NCI-H2227 treated with DMSO at 0.1 percent for 48 hours (cell line): ENCODE results near the gene PKD1L1.
"Not testable (repeated sequence)": the region's sequence is repeated elsewhere in the genome, so short reads cannot be mapped to it uniquely, and the experiment has no call there.

Experiments used
- DNase-seq: peaks from one replicate; lab custom pipeline; 2025; lab: John Stamatoyannopoulos, UW

PKD1L1 gene

DNA sequence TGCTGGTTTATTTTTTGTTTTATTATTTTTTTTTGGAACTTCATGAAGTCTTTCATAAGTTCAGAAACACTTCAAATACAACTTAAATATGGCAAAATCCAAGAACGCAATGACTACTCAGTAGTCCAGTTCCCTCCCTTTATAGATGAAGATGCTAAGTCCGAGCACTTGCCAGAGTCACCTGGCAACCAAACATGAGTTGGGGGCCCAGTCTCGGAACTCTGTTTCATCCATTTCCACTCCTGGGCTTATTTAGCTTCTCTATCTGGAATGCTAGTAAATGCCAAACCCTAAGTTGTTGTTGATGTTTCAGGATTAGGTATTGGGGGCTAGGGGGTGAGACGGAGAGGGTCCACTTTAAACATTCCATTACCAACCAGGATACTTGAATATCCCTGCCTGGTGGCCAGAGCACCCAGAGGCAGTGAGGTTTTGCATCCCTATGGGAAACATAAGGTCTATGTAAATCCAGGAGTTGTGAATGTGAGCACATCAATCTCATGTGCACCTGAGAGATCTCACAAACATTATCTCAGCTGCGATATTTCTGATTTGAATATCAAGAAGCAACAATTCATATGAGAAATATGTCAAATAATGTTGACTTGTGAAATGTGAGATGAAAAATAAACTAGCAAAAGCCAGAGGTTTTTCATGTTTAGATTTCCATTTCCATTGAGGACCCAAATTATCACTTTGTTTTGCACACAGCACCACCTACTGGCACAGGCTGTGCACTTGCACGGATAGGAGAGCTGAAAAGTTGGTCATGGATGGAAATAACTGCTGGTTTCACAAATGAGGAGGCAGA lies 129.3 kb downstream of the PKD1L1 start:
- no peak for DNase-seq

DNA sequence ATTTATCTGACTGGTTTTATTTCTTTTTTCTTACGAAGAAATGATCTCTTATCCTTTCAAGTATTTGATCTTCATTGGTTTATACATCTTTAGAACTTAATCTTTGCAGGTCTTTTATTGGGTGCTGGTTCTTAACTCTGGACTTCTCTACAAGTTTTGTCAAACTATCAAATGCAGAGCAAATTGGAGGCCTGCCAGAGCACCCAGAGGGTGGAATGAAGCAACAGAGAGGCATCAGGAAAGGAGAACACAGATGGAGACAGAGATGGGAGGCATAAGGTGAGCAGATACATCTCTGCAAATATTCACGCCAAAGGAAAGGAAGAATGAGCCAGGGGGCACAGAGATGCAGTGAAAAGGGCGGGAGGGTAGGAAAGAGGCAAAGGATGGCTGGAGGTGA lies 130.3 kb downstream of the PKD1L1 start:
- DNase-seq: no peak

DNA sequence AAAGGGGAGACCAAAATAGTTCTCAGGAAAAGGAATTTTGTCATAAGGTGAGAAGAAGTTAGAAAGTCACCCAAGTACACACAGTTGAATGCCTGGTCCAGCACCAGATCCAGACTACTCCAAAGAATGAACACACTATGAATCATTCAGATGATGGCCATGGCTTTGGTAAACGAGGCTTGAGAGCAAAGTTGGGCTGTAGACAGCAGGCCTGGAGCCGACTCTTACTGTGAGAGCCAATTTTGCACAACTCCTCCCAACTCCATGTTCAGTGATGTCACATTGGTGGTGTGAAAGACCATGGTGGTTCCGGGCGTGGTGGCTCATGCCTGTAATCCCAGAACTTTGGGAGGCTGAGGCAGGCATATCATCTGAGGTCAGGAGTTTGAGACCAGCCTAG lies 131.6 kb downstream of the PKD1L1 start:
- DNase-seq: no peak

DNA sequence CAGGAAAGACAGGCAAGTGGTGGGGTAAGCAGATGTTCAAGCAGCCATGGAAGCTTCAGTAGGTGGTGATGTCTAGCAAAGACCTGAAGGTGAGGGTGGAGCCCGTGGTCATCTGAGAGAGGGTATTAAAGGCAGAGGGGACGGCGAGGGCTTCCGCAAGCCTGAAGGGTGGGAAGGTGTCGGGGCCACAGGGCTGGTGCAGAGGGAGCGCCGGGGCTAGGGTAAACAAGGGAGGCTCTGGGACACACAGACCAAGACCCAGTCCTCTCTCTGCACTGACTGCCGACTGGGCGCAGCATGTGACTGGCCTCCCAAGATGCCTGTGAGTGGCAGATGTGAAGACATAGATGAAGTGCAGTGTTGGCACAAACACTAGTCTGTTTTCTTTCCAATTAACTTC lies 132.4 kb downstream of the PKD1L1 start:
- DNase-seq: no peak

DNA sequence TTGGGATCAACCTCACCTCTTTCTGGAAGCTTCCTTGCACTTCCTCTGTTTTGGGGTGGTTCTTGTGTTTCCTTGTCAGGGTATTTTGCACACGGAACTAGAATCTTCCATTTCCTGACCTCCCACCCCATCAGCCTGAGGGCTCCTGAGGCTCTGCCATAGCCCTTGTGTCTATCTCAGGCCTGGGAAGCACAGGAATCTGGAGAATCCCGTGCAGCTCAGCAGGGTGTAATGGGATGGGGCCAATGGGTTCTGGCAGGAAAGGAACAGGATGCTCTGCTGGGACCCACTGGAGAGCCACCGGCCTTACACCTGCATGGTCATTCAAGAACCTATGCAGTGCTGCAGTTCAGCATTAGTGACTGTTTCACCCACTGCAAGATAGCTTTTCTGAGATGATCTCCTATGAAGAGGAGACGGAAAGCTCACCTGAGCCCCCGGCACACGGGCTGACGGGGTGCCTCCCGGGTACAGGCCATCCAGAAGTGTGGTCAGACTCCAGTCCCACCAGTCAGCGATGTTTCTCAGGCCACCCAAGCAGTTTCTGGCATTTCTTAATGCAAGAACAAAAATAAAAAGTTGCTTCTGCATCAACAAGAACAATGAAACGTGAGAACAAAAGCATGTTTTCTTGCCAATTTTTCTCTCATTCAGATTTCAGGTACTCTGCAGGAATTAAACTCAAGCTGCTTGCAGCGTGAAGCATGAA lies 133.2 kb downstream of the PKD1L1 start:
- DNase-seq: no peak

DNA sequence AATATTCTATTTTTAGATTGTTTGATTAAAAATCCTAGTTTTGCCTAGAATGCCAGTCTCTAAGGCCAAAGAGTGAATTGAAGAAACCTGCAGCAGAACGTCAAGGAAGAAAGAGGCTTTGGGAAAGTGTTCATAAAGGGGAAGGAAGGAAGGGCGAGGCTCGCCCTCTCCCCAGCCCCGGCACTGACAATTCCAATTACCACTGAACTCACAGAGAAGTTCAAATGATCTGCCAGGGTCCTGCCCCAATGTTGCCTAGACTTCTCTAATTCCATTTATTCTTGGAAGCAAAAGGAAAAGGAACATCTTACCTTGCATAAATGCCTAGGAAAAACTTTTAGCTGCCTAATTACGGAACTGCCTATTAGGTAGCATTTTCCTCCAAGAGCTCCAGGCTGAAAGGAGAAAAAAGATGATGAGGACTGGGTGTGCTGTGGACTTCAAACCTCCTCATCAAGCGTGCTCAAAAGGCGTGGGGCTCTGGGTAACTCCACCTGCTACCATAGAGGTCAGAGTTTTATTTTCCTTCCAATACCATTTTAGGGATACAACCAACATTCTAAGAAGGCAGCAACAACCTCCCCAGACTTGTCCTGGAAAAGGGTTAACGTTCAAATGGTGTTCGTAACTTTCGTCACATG lies 134.5 kb downstream of the PKD1L1 start:
- DNase-seq: no peak

DNA sequence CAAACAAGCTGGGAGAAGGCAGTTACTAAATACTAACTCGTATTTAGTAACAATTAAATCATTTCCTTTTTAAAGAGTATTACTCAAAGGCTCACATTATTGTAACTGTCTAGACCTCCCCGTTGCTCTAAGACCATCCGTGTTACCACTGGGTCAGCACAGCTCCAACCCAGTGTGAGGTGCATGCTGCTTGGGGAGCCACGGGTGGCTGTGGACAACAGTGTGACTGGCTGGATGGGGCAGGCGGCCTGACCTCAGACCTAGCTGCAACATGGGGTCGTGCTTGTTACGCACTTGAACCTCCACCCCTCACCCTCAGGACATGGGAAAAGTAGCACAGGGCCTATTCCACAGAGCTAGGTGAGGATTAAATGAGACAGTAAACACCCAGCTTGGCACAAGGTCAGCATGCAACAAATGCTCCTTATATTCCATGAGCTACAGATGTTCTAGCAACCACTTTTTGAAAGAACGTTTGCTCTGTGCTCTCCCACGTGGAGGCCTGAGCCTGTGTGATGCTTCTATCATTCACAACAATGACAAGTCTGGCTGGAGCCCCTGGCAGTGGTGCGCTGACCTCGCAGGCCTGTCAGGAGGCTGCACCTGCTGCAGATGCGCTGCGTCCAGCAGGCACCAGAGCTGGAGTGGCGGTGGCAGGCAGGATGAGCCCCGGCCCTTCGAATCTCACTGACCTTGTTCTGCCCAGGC lies 135.7 kb downstream of the PKD1L1 start:
- DNase-seq: no peak

DNA sequence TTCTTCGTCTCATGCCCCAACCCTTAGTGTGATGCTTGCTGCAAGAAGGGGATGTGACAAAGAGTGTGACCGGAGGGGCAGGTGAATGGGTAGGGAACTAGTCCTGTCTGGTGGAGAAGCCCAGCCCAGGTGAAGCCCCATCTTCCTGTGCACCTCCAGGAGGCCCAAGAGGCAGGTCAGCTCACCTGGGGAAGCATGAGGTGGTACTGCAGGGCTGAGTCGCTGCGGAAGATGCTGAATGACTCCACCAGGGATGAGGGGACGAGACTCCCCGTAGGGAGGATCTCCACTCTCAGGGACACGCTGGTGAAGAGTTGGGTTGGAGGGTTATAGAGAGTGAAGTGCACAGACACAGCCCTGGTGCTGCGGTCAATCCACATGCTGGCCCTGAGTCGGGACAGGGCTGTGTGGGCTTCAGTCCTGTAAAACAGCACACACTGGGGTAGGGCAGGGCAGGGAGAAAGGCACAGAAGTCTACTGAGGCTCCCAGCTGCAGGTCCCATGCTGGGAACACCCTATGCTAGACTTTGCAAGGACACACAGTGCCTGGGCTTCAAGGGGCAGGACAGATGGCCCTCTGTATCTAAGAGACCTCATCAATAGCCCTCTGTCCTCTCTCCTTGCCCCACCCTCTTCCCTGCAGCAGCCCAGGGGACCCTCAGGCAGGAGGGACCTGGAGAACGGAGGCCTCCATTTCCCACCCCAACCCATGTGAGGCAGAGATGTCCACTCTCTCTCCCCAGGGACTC lies 136.5 kb downstream of the PKD1L1 start:
- no peak for DNase-seq

DNA sequence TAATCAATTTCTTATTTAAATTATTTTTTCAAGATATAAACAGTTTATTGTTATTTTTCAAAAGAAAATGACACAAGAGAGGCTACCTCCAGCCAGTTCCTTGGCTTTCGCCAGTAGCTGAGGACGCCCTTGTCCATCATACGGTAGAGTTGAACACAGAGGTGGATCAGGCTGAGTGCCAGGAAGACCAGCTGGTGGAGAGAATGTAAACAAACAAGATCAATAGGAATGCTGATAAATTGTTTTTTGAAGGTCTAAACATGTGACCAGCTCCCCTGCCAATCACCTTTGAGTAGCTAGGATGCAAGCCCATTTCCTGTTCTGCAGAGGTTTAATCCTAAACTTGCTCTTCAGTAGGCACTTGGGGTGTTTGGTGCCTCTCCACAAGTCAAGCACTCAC lies 138.9 kb downstream of the PKD1L1 start:
- DNase-seq: no peak

DNA sequence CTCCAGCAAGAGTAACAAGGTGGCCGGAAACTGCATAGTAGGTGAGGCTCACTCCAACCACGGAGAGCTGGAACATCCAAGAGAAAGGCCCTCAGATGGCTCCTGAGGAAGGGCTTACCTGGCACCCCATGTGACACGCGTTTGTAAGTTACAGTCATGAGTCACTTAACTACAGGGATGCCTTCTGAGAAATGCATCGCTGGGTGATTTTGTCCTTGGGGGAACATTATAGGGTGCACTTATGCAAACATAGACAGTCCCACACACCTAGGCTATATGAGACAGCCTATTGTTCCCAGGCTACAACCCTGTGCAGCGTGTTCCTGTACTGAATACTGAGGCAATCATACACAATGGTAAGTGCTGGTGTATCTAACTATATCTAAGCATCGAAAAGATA lies 139.9 kb downstream of the PKD1L1 start:
- no peak for DNase-seq

DNA sequence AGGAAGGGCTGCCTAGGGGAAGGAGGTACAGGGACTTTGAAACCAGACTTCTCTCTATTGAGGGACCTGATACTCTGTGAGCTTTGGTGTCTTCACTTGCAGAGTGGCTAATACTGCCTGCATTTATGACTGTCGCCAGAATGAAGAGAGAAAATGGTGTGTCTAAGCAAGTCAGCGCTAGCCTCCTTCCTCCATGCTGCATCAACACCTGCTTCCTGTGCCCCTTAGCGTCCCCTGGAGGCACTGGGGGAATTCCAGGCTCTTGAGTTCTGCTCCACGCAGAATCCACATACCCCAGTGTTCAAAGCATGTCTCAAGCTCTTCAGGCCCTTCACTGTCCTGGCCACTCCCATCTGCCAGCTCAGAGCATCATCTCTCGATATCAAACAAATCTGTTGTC lies 140.5 kb downstream of the PKD1L1 start:
- DNase-seq: no peak

DNA sequence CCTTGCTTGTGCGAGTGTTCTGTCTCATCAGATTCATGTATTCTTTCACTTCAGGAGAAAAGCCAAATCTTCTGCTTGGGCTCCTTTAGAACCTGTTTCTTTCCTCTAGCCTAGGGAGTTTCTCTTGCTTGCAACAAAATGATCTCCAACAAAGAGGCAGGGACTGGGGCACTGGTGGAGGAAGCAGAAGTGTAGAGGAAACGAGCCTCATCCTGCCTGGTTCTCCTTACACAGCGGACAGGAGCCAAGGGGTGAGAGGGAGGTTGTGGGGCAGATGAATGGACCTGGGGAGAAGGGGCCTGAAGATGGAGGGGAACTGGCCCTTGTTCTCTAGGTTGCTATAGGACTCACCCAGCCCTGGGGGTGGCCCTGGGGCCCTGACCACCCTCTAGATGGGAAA lies 141.1 kb downstream of the PKD1L1 start:
- no peak for DNase-seq

DNA sequence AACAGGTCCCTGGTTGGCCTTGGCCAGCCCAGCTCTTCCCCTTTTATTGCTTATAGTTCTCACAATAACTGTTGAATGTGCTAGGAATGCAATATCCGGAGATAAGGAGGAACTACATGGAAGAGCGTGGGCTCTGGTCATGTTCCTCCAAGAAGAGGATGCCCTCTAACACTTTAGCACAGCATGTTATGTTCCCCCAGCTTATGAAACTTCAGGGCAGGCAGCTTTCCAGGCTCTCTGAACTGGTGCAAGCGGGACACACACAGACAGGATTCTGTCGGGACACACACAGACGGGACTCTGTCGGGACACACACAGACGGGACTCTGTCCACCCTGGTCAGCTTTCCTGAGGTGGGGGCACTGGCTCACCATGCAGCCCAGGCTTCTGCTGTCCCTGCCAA lies 141.6 kb downstream of the PKD1L1 start:
- DNase-seq: no peak

DNA sequence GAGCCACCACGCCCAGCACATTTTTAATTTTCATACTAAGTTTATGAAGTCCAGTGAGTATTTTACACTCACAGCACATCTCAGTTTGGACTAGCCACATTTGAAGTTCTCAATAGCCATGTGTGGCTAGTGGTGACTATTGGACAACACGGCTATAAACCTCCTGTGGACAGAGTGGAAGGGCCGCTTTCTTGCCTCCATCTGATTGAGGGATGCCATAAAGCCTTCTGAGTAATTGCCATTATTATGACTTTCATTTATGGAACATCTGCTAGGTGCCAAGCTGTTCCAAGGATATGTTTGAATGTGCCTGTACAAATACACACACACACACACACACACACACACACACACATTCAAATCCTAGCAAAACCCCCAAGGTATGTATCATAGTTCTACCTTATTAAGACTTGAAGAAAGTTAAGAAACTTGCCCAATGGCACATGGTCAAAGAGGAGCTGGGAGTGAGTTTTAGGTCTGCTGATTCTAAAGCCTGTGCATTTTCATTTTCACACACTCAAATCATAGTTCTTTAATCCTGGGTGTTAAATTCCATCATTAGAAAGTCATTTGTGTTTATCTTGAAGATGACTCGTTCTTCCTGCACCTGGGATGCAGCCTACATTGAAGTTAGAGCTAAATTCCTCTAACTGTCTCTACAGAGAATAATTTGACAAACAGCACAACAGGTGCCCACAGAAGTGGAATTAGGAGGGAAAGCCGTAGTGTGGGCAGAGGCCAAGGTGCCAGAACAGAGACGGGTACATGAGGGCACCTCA lies 143.3 kb downstream of the PKD1L1 start:
- DNase-seq: no peak

DNA sequence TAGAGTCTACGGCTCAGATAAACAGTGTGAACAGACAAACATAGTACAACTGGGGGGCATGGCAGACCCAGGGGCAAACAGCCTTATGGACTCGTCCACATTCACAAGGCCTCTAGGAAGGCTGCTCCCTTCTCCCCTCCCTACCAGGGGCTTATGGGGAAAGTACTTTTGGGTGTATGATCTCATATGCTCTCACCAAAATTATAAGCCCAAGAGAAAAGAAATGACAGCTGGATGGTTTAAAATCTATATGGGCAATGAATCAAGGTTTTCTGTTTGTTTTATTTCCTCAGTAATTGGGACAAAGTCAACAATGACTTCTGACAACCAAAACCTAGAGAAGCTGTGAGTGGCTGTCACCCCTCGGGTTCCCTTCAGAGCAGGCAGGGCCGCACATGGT lies 144.4 kb downstream of the PKD1L1 start:
- no peak for DNase-seq

DNA sequence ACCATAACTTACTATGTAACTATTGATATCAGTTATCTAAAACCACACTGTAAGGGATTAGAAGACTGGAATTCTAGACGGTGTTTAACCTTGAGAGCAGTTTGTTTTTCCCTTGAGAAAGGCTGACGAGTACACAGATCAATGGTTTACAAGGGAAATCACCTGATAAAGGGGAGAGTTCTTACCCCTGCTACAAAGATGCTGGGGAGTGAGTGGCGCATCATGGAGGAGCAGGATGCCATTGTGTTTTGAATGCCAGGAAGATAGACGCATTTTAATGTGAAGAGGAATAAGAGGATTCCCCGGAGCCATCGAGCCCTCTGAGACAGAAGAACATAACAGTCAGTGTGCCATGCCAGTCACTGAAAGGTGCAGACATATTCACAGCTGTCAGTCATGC lies 145.2 kb downstream of the PKD1L1 start:
- no peak for DNase-seq

DNA sequence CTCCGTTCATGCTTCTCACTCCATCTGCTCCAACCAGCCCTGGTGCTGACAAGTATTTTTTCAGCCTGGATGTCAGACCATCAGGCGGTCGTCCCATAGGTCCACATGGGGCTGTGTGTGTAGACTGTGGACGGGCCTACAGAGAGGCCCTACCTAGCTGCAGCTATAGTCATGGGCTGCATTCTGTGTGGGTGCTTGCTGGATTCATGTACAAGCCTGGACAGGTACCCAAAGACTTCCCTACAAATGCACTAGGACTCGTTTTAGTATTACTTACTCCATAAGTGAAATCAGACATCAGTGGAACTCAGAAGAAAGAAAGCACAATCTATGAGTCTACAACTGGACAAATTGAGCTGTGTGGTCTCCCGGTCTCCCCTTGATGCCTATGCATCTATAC lies 146.8 kb downstream of the PKD1L1 start:
- DNase-seq: no peak

DNA sequence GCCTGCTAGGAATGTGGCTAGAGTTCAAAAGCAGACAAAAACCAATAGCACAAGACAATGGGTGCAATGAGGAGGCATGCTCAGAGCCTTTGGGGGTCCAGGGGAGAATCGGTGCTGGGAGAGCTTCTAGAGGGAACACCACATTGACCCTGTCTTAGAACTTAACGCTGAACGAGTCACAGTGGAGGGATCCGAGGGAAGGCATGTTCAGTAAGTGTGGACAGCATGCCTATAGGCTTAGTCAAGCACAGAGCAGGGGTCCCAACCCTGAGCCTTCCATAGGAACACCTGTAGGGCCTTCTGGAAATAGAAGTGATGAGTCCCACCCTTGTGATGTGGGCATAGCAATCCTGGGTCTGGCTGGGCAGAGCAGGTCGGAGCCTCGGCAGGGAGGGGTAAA lies 148.7 kb downstream of the PKD1L1 start:
- no peak for DNase-seq

DNA sequence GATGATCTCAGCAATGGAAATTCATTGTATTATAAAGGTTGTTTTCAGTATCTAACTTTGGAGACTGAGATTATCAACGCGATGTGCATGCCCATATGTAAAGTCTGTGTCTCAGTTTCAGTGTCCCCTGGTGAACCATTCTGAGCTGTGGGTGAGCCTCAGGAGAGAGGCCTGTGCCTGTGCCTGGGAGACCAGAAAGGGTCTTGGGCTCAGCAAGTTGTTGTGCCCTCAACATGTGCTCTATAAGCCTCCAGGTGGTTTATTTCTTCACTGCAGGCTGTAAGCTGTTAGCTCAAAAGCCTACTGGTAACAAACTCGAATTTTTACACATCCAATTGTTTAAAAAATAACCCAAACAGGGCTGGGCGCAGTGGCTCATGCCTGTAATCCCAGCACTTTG lies 151.9 kb downstream of the PKD1L1 start:
- no peak for DNase-seq

DNA sequence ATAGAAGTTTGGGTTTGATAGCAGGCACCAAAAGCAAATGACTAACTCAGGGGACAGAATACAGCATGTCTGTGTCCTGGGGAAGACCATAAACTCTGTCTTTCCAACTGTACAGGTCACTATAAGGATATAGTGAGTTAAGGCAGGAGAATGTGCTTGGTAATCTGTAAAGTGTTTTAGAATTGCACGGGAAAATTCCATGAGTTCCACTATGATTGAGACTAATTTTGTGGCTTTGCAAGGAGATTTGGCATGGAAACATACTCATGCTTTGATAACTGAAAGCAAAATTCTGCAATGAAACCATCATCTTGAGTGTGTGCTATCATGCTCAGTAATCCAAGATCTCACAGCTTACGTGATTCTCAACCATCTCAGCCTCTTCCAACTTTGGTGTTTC lies 152.6 kb downstream of the PKD1L1 start:
- DNase-seq: no peak

DNA sequence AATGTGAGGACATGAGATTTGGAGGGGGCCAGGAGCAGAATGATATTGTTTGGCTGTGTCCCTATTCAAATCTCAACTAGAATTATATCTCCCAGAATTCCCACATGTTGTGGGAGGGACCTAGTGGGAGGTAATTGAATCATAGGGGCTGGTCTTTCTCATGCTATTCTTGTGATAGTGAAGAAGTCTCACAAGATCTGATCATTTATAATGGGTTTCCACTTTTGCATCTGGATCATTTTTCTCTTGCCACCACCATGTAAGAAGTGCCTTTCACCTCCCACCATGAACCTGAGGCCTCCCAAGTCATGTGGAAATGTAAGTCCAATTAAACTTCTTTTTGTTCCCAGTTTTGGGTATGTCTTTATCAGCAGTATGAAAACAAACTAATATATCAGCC lies 153.1 kb downstream of the PKD1L1 start:
- not testable (repeated sequence) for DNase-seq
